Nucleus accumbens (tissue), 56 donors: ENCODE measurements around the gene RAB3C.

Experiments used
- DNase-seq, 56 donors: peaks; one replicate each; lab custom pipeline; 2025; lab: John Stamatoyannopoulos, UW

Gene RAB3C

DNA sequence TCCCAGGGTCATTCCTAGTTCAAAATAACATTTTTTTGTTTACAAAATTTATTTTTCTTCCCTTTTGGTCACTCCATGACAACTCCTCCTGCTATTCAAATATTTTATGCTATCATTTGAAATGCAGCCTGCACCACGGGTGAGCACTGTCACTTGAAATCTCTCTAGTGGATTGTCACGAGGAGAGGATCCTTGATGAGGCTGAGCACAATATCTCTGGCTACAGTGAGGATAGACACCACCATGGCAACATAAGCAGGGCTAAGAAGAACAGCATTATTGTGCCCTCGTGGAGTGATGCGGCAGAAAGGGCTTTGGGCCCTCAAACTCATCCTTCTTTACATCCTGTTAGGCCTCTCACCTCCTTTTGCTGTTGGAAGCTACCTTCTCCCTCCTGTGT, 321.9 kb downstream of the RAB3C start:
- DNase-seq: no peak

DNA sequence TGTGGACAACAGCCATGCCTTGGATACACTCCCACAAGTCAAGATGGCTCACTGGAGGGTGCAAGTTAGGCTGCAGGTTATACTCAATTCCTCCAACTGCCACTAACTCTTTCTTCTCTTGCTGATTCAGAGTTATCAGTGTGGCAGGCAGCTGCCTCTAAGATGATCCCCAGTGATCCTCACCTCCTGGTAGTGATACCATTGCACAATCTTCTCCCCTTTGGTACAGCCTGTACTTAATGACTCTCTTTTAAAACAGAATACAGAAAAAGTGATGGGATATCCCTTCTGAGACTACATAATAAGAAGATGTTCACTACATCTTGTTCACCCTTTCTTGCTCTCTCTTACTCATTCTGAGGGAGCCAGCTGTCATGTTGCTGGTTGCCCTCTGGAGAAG, 323.1 kb downstream of the RAB3C start:
- no peak for DNase-seq
